ENCODE data around the gene SMG1. TPM values are rescaled to one million over a fixed set of nuclear protein-coding genes. Genes with fewer than 3 reads are reported as not detected.

SMG1 gene
- total RNA-seq, 2 donors from 2014 or later: 69.2 to 142 TPM

GRCh38 chr16:18811925-18812324 lies 114.3 kb downstream of the SMG1 start:
- no peak for TF ChIP-seq CTCF (IDR thresholded peaks at IDR 0.05)
- H3K4me3 ChIP-seq: no peak overlapping the region
- H3K27ac ChIP-seq: no peak overlapping the region
- no peak for DNase-seq (ENCODE audit: low spot score)
- no peak for ATAC-seq (ENCODE audit: insufficient number of reproducible peaks, low FRiP score, low read depth)
- H3K36me3 ChIP-seq: peaks cover 53% of the 10 kb centered on the region
- H3K4me1 ChIP-seq (ENCODE audit: control insufficient read depth in 1 of 2, low read depth in 2 of 2): no peaks in the 10 kb centered on the region
- H3K9me3 ChIP-seq: no peaks in the 10 kb centered on the region
- no peaks in the 10 kb centered on the region for H3K27me3 ChIP-seq (replicated peaks; ENCODE audit: insufficient read depth)

GRCh38 chr16:18809165-18809564 lies 117.0 kb downstream of the SMG1 start:
- DNase-seq (ENCODE audit: low spot score) (no peak), ATAC-seq (ENCODE audit: insufficient number of reproducible peaks, low FRiP score, low read depth) (no peak)
- H3K27me3 ChIP-seq (replicated peaks; ENCODE audit: insufficient read depth): no peaks in the 10 kb centered on the region
- TF ChIP-seq CTCF (IDR thresholded peaks at IDR 0.05): no peak
- no peak overlapping the region for H3K27ac ChIP-seq
- H3K4me3 ChIP-seq: no peak overlapping the region
- H3K4me1 ChIP-seq (ENCODE audit: control insufficient read depth in 1 of 2, low read depth in 2 of 2): peaks cover 0 to 6% of the 10 kb centered on the region in 2 donors
- peaks cover 36% of the 10 kb centered on the region for H3K36me3 ChIP-seq
- H3K9me3 ChIP-seq: no peaks in the 10 kb centered on the region

- Histone ChIP-seq H3K4me1 (ENCODE audit: control insufficient read depth in 1 of 2, low read depth in 2 of 2) (peaks cover 6 to 29% of the 10 kb centered on the region in 2 donors), H3K4me3 (no peak overlapping the region), H3K27me3 (replicated peaks; ENCODE audit: insufficient read depth) (no peaks in the 10 kb centered on the region), H3K9me3 (no peaks in the 10 kb centered on the region), H3K27ac (peak overlapping the region; percentile 53 to 63), H3K36me3 (peaks cover 17% of the 10 kb centered on the region)
- ATAC-seq (ENCODE audit: insufficient number of reproducible peaks, low FRiP score, low read depth) (no peak), DNase-seq (ENCODE audit: low spot score) (no peak)
- TF ChIP-seq CTCF (IDR thresholded peaks at IDR 0.05): no peak
These were observed 120.9 kb downstream of the SMG1 start for GRCh38 chr16:18805257-18805773.

GRCh38 chr16:18804540-18804939 lies 121.7 kb downstream of the SMG1 start:
- peak overlapping the region; percentile 53 to 63 for H3K27ac ChIP-seq
- no peak for ATAC-seq (ENCODE audit: insufficient number of reproducible peaks, low FRiP score, low read depth)

More at GRCh38 chr16:18804540-18804939, 121.7 kb downstream of the SMG1 start:
- Histone ChIP-seq H3K4me3 (no peak overlapping the region), H3K4me1 (ENCODE audit: control insufficient read depth in 1 of 2, low read depth in 2 of 2) (peaks cover 14 to 36% of the 10 kb centered on the region in 2 donors), H3K36me3 (peaks cover 17% of the 10 kb centered on the region), H3K27me3 (replicated peaks; ENCODE audit: insufficient read depth) (no peaks in the 10 kb centered on the region), H3K9me3 (no peaks in the 10 kb centered on the region)
- no peak for TF ChIP-seq CTCF (IDR thresholded peaks at IDR 0.05)
- DNase-seq (ENCODE audit: low spot score): no peak
